CD8-positive, alpha-beta memory T cell (primary cell): ENCODE results near the gene CROT. TPM values are rescaled to one million over a fixed set of nuclear protein-coding genes. Genes with fewer than 3 reads are reported as not detected.

Experiments
- CTCF ChIA-PET: fragments of 350-600 bp; sonication (Branson Sonifier 250); formaldehyde crosslinking; loops from one replicate; lab custom pipeline; 2021; ENCODE audit warnings: antibody characterized with exemption; lab: Charles Lee
- POLR2A ChIA-PET: fragments of 350-600 bp; sonication (Branson Sonifier 250); formaldehyde crosslinking; loops from one replicate; lab custom pipeline; 2021; ENCODE audit warnings: antibody characterized with exemption; lab: Charles Lee
- DNase-seq, 5 donors: peaks; one replicate each; pipeline versions ENCODE4 v3.0.0 to v3.0.0-alpha.2; 2020 to 2022; ENCODE audit warnings: mixed read lengths in 1 of 5
- H3K27ac ChIP-seq: one replicate; pipeline ENCODE4 v1.7.0; 2013; ENCODE audit warnings: low read depth, mild to moderate bottlenecking, low read length, moderate library complexity
- H3K27me3 ChIP-seq: 2 replicates; pipeline ENCODE4 v1.7.0; 2013; ENCODE audit warnings: low read length, mild to moderate bottlenecking; ENCODE audit not compliant: insufficient read depth, poor library complexity, severe bottlenecking
- H3K36me3 ChIP-seq: 2 replicates; pipeline ENCODE4 v1.7.0; 2013; ENCODE audit warnings: mild to moderate bottlenecking, low read length, moderate library complexity; ENCODE audit not compliant: insufficient read depth
- H3K4me1 ChIP-seq: 2 replicates; pipeline ENCODE4 v1.7.0; 2013; ENCODE audit warnings: mild to moderate bottlenecking, low read length, moderate library complexity; ENCODE audit not compliant: insufficient read depth
- H3K4me3 ChIP-seq: 2 replicates; pipeline ENCODE4 v1.7.0; 2013; ENCODE audit warnings: mild to moderate bottlenecking, low read length
- H3K9me3 ChIP-seq: 2 replicates; pipeline ENCODE4 v1.7.0; 2013; ENCODE audit warnings: mild to moderate bottlenecking, low read length
- H3K27ac Mint-ChIP-seq, 8 donors: one replicate each; pipeline ENCODE4 v1.8.0; 2020 to 2021; ENCODE audit warnings: mixed read lengths in 8 of 8, mild to moderate bottlenecking in 6 of 8, inconsistent platforms in 3 of 8, moderate library complexity in 3 of 8
- H3K27me3 Mint-ChIP-seq, 2 donors: one replicate each; pipeline ENCODE4 v1.8.0; 2020 to 2021; ENCODE audit warnings: mixed read lengths in 2 of 2, mild to moderate bottlenecking in 1 of 2, moderate library complexity in 1 of 2
- H3K36me3 Mint-ChIP-seq, 3 donors: one replicate each; pipeline ENCODE4 v1.8.0; 2020 to 2021; ENCODE audit warnings: mixed read lengths in 3 of 3, inconsistent platforms in 1 of 3, mild to moderate bottlenecking in 1 of 3
- H3K4me1 Mint-ChIP-seq, 3 donors: one replicate each; pipeline ENCODE4 v1.8.0; 2020 to 2021; ENCODE audit warnings: mixed read lengths in 3 of 3, inconsistent platforms in 1 of 3, mild to moderate bottlenecking in 1 of 3
- H3K4me3 Mint-ChIP-seq, 7 donors: one replicate each; pipeline ENCODE4 v1.8.0; 2020 to 2021; ENCODE audit warnings: mixed read lengths in 7 of 7, mild to moderate bottlenecking in 6 of 7, moderate library complexity in 4 of 7, inconsistent platforms in 2 of 7
- H3K9me3 Mint-ChIP-seq, 5 donors: one replicate each; pipeline ENCODE4 v1.8.0; 2020 to 2022; ENCODE audit warnings: mixed read lengths in 5 of 5, mild to moderate bottlenecking in 3 of 5, moderate library complexity in 2 of 5, inconsistent platforms in 1 of 5
- polyA plus RNA-seq: library from polyadenylated mRNA; unstranded; fragments of 300-500 nt; fragmentation: Illumina TruSeq; gene quantifications from one replicate; pipeline ENCODE4 v1.2.3, GENCODE V29; 2021
- total RNA-seq, 2 experiments: library from RNA; stranded (reverse); gene quantifications; one replicate each; pipeline ENCODE4 v1.2.3, GENCODE V29; 2021

Gene CROT
- total and polyA plus RNA-seq, 3 experiments from 2014 or later = 8.5 to 9.9 (median 9.9) TPM

- no peak overlapping the region for H3K27ac Mint-ChIP-seq
- Histone ChIP-seq H3K9me3 (no peaks in the 10 kb centered on the region), H3K4me1 (peaks cover under 1% of the 10 kb centered on the region), H3K4me3 (no peak overlapping the region), H3K36me3 (no peaks in the 10 kb centered on the region), H3K27ac (no peak overlapping the region), H3K27me3 (no peaks in the 10 kb centered on the region)
- H3K9me3 Mint-ChIP-seq = no peaks in the 10 kb centered on the region
- no peak for DNase-seq
- ChIA-PET CTCF (no interaction called here), POLR2A (no interaction called here)
- H3K27me3 Mint-ChIP-seq = no peaks in the 10 kb centered on the region
- H3K4me3 Mint-ChIP-seq = no peak overlapping the region
- H3K4me1 Mint-ChIP-seq = no peaks in the 10 kb centered on the region
- peaks cover 0 to 23% (median 5%) of the 10 kb centered on the region in 3 donors for H3K36me3 Mint-ChIP-seq
Observed at GRCh38 chr7:87363342-87363741, 17.9 kb downstream of the CROT start.

- no peaks in the 10 kb centered on the region for H3K9me3 ChIP-seq
- DNase-seq = no peak
- ChIA-PET CTCF (no interaction called here), POLR2A (no interaction called here)
- Mint-ChIP-seq H3K27me3 (no peaks in the 10 kb centered on the region), H3K4me1 (peaks cover 0 to 4% (median 0%) of the 10 kb centered on the region in 3 donors), H3K36me3 (peaks cover 0 to 19% (median 4%) of the 10 kb centered on the region in 3 donors), H3K9me3 (no peaks in the 10 kb centered on the region), H3K27ac (no peak overlapping the region), H3K4me3 (no peak overlapping the region)
- H3K27ac ChIP-seq = no peak overlapping the region
- H3K4me1 ChIP-seq = peaks cover 7% of the 10 kb centered on the region
- no peaks in the 10 kb centered on the region for H3K36me3 ChIP-seq
- H3K27me3 ChIP-seq = no peaks in the 10 kb centered on the region
- no peak overlapping the region for H3K4me3 ChIP-seq
Observed at GRCh38 chr7:87364246-87364645, 18.8 kb downstream of the CROT start.

DNA sequence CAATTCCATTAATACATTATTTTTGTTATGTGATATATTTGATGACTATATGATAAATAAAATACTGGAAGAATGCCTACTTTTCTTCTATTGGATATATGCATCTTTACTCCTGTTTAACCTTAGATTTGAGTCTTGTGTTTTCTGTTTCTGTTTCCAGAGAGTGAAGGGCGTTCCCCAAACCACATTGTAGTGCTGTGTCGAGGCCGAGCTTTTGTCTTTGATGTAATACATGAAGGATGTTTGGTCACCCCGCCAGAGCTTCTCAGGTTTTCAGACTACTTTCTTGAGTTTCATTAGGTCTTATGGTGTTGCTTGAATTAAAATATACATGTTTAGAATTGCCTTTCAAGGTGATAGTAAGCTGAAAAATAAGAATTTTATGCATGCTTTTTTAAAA, 23.8 kb downstream of the CROT start:
- Histone ChIP-seq H3K36me3 (no peaks in the 10 kb centered on the region), H3K27me3 (no peaks in the 10 kb centered on the region), H3K4me3 (no peak overlapping the region), H3K4me1 (peaks cover 7% of the 10 kb centered on the region), H3K27ac (no peak overlapping the region), H3K9me3 (no peaks in the 10 kb centered on the region)
- H3K27ac Mint-ChIP-seq = peak overlapping the region in 6 of 8 donors; percentile 1 to 76 (median 38)
- peak overlapping the region in 3 of 7 donors; percentile 3 to 52 (median 24) for H3K4me3 Mint-ChIP-seq
- peaks cover 0 to 8% (median 3%) of the 10 kb centered on the region in 3 donors for H3K4me1 Mint-ChIP-seq
- ChIA-PET CTCF (interaction anchor here (1.2 kb wide), 1 partner anchor 24 kb away, joined by 3 read pairs; no protein-coding TSS in a partner anchor), POLR2A (interaction anchor here (0.6 kb wide), 1 partner anchor 32 kb away, joined by 4 read pairs; no protein-coding TSS in a partner anchor)
- H3K9me3 Mint-ChIP-seq = no peaks in the 10 kb centered on the region
- H3K36me3 Mint-ChIP-seq = peaks cover 4 to 15% (median 8%) of the 10 kb centered on the region in 3 donors
- no peaks in the 10 kb centered on the region for H3K27me3 Mint-ChIP-seq
- peak in 3 of 5 donors; percentile 29 to 50 (median 42) for DNase-seq

DNA sequence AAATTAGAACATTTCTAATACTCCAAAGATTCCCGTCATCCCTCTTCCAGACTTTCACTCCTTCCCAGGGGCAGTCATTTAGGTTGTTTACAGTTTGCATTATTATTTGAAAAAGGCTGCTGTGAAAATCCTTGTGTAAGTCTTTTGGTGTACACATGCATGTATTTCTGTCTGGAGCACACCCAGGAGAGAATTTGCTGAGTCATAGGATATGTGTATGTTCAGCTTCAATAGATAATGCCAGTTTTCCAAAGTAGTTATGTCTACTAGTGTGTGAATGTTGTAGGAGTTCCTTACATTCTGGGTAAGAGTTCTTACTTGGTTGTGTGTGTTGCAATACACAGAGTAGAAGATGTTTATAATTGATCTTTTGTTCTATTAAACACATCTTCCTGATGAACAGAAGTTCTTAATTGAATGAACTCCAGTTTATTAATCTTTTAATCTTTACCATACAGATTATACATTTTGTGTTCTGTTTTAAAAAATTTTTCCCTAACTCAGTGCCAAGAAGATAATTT, 25.3 kb downstream of the CROT start:
- H3K27ac ChIP-seq = no peak overlapping the region
- Mint-ChIP-seq H3K27me3 (no peaks in the 10 kb centered on the region), H3K4me1 (peaks cover 0 to 8% (median 3%) of the 10 kb centered on the region in 3 donors), H3K9me3 (no peaks in the 10 kb centered on the region), H3K27ac (no peak overlapping the region), H3K36me3 (peaks cover 4 to 15% (median 8%) of the 10 kb centered on the region in 3 donors), H3K4me3 (no peak overlapping the region)
- no peak for DNase-seq
- no peaks in the 10 kb centered on the region for H3K27me3 ChIP-seq
- H3K36me3 ChIP-seq = no peaks in the 10 kb centered on the region
- ChIA-PET POLR2A (no interaction called here), CTCF (no interaction called here)
- no peak overlapping the region for H3K4me3 ChIP-seq
- H3K9me3 ChIP-seq = no peaks in the 10 kb centered on the region
- peaks cover 7% of the 10 kb centered on the region for H3K4me1 ChIP-seq

DNA sequence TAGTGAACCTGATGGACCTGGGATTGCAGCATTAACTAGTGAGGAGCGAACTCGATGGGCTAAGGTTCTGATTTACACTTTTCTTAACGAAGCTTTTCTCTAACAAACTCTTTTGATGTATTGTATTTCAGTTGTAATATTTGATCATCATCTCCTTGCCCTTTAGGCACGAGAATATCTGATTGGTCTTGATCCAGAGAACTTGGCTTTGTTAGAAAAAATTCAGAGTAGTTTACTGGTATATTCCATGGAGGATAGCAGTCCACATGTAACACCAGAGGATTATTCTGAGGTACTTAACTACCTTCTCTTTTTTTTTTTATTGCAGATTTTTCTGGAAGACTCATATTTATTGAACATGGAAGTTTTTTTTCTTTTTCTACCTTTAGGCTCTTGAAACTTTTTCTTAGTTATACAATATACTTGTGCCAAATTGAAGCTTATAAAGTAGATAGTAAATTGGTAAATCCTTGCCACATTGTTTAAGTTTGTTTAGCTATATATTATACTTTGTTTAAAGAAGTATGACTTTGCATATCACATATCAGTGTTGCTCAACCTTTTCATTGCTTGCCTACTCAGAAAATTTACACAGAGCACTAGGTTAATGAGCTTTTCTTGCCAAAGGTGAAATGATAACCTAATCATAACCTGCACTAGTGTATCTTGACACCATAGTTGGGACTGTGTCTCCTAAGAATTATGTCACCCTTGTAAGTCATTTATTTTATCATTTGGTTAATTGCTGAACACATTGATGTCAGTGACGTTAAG, 30.4 kb downstream of the CROT start:
- no peak for DNase-seq
- CTCF ChIA-PET = no interaction called here
- Histone ChIP-seq H3K4me1 (no peaks in the 10 kb centered on the region), H3K9me3 (no peaks in the 10 kb centered on the region), H3K4me3 (no peak overlapping the region), H3K27ac (no peak overlapping the region), H3K36me3 (no peaks in the 10 kb centered on the region), H3K27me3 (no peaks in the 10 kb centered on the region)
- Mint-ChIP-seq H3K9me3 (no peaks in the 10 kb centered on the region), H3K27me3 (no peaks in the 10 kb centered on the region), H3K27ac (no peak overlapping the region), H3K4me3 (no peak overlapping the region), H3K4me1 (no peaks in the 10 kb centered on the region), H3K36me3 (peaks cover 4 to 28% (median 15%) of the 10 kb centered on the region in 3 donors)
- POLR2A ChIA-PET = interaction anchor here (0.6 kb wide), 1 partner anchor 156 kb away, joined by 5 read pairs; the partner anchor contains the start of gene TMEM243

GRCh38 chr7:87380905-87381304, 35.4 kb downstream of the CROT start:
- Histone ChIP-seq H3K9me3 (no peaks in the 10 kb centered on the region), H3K36me3 (no peaks in the 10 kb centered on the region), H3K4me1 (no peaks in the 10 kb centered on the region), H3K4me3 (no peak overlapping the region), H3K27ac (no peak overlapping the region), H3K27me3 (no peaks in the 10 kb centered on the region)
- ChIA-PET POLR2A (no interaction called here), CTCF (no interaction called here)
- H3K27ac Mint-ChIP-seq = peak overlapping the region in 1 of 8 donors; percentile 14
- H3K36me3 Mint-ChIP-seq = peaks cover 30 to 54% (median 31%) of the 10 kb centered on the region in 3 donors
- H3K4me3 Mint-ChIP-seq = no peak overlapping the region
- H3K27me3 Mint-ChIP-seq = no peaks in the 10 kb centered on the region
- no peak for DNase-seq
- no peaks in the 10 kb centered on the region for H3K9me3 Mint-ChIP-seq
- H3K4me1 Mint-ChIP-seq = no peaks in the 10 kb centered on the region

DNA sequence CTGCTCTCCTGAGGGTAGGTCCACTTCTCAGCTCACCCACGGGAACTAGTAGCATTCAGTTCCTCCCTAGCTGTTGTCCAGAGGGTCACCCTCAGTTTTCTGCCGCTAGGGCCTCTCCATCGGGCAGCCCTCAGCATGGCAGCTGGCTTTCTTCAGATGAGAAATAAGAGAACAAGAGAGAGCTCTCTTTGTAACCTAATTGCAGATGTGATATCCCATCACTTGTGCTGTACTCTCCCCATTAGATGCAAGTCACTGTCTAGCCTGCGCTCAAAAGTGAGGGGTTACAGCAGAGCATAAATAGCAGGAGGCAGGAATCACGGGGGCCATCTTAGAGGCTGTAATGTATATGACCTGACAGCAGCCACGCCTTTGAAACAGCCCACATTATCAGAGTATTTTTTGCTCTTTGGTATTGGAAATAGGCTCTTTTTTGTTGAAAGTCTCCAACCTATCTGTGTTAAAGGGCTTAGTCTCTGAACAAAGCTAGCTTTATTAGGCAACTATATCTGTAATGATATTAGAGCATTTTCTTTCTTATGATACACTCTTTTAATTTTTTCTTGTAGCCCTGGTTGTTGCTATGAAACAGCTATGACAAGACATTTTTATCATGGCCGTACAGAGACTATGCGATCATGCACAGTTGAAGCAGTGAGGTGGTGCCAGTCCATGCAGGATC, 45.7 kb downstream of the CROT start:
- Histone ChIP-seq H3K27me3 (no peaks in the 10 kb centered on the region), H3K4me3 (no peak overlapping the region), H3K27ac (no peak overlapping the region), H3K4me1 (no peaks in the 10 kb centered on the region), H3K36me3 (peaks cover 8% of the 10 kb centered on the region), H3K9me3 (no peaks in the 10 kb centered on the region)
- POLR2A ChIA-PET = no interaction called here
- DNase-seq = no peak
- H3K4me3 Mint-ChIP-seq = no peak overlapping the region
- no peaks in the 10 kb centered on the region for H3K9me3 Mint-ChIP-seq
- peaks cover 34 to 60% (median 34%) of the 10 kb centered on the region in 3 donors for H3K36me3 Mint-ChIP-seq
- H3K27ac Mint-ChIP-seq = no peak overlapping the region
- no peaks in the 10 kb centered on the region for H3K27me3 Mint-ChIP-seq
- CTCF ChIA-PET = no interaction called here
- H3K4me1 Mint-ChIP-seq = peaks cover 0 to 16% (median 2%) of the 10 kb centered on the region in 3 donors
